Measurements from ENCODE around the gene APOBEC3A.

DNA sequence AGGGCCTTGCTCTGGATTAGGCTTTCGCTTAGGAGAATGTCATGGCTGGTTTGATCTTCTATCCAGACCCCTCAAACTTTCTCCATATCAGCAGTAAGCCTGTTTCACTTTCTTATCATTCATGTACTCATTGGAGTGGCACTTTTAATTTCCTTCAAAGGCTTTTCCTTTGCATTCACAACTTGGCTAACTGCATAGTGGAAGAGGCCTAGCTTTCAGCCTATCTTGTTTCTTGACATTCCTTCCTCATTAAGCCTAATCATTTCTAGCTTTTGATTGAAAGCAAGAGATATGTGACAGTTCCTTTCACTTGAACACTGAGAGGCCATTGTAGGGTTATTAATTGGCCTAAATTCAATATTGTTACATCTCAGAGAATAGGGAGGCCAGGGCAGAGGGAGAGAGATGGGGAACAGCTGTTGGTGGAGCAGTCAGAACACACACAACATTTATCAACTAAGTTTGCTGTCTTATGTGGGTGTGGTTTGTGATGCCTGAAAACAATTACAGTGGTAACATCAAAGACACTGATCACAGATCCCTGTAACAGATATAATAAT is 37.7 kb upstream of the APOBEC3A start:
- TF ChIP-seq EP300 (IDR thresholded peaks at IDR 0.05) = no peak
- no peak for TF ChIP-seq POLR2A (IDR thresholded peaks at IDR 0.05)
